GM12878 (cell line): ENCODE measurements around the gene GK2. TPM values are rescaled to one million over a fixed set of nuclear protein-coding genes. Genes with fewer than 3 reads are reported as not detected.

Experiments
- ATAC-seq: fragments of 200-7000 bp; cut with Tn5 transposase; 3 replicates; pipeline ENCODE4 v1.9.1; 2020; ENCODE audit warnings: mild to moderate bottlenecking, moderate library complexity
- BruUV-seq: library from RNA; stranded (reverse); fragments of 400-500 nt; replicated peaks from 2 replicates; lab custom pipeline; 2021; lab: Mats Ljungman, UMichigan
- CTCF ChIA-PET: fragments of 300-600 bp; sonication (Branson Sonifier 250); formaldehyde crosslinking; extraction: SDS; loops from one replicate; lab custom pipeline; 2021; ENCODE audit warnings: inconsistent platforms; lab: Yijun Ruan, JAX
- POLR2A ChIA-PET: fragments of 350-600 bp; formaldehyde crosslinking; extraction: SDS; loops from one replicate; lab custom pipeline; 2021; ENCODE audit warnings: inconsistent platforms; lab: Charles Lee
- RAD21 ChIA-PET: fragments of 300-600 bp; sonication (Branson Sonifier 250); formaldehyde crosslinking; loops from one replicate; lab custom pipeline; 2023; ENCODE audit warnings: antibody characterized with exemption; ENCODE audit not compliant: unreplicated experiment; lab: Charles Lee
- SMC1A ChIA-PET: fragments of 300-600 bp; sonication (Branson Sonifier 250); formaldehyde crosslinking; loops from one replicate; lab custom pipeline; 2023; ENCODE audit not compliant: unreplicated experiment, uncharacterized antibody; lab: Charles Lee
- DNase-seq: peaks from one replicate; pipeline ENCODE4 v3.0.0-alpha.2; 2011; ENCODE audit warnings: low read depth, low spot score
- FAIRE-seq: peaks from 3 replicates; lab custom pipeline; 2011; peaks lifted over from hg19 to GRCh38; lab: Jason Lieb, UNC
- H2AFZ ChIP-seq: 2 replicates; pipeline ENCODE4 v1.6.0; 2011; ENCODE audit warnings: low read depth, low read length, control low read depth; ENCODE audit not compliant: control insufficient read depth
- H3K27ac ChIP-seq: 2 replicates; pipeline ENCODE4 v1.5.1; 2011; ENCODE audit warnings: control low read depth; ENCODE audit not compliant: control insufficient read depth, insufficient read depth
- H3K27me3 ChIP-seq, 2 experiments: replicated peaks in 1 of 2; 2 replicates each; pipeline versions ENCODE4 v1.6.0 to v1.6.1; 2011; ENCODE audit warnings: low read length in 1 of 2; ENCODE audit not compliant: control insufficient read depth in 2 of 2, insufficient read depth in 2 of 2
- H3K36me3 ChIP-seq, 2 experiments: 2 replicates each; pipeline ENCODE4 v1.5.1; 2011; ENCODE audit warnings: low read length in 1 of 2; ENCODE audit not compliant: control insufficient read depth in 2 of 2, insufficient read depth in 2 of 2
- H3K4me1 ChIP-seq: 2 replicates; pipeline ENCODE4 v1.6.1; 2011; ENCODE audit warnings: mild to moderate bottlenecking, low read length, moderate library complexity, mixed read lengths; ENCODE audit not compliant: control insufficient read depth, insufficient read depth
- H3K4me2 ChIP-seq: 2 replicates; pipeline ENCODE4 v1.6.0; 2011; ENCODE audit warnings: control low read depth; ENCODE audit not compliant: control insufficient read depth, insufficient read depth
- H3K4me3 ChIP-seq: fragments of 200-600 bp; sonication (generic); 2 replicates; pipeline ENCODE4 v1.5.1; 2016
- H3K79me2 ChIP-seq: 2 replicates; pipeline ENCODE4 v1.6.0; 2011; ENCODE audit warnings: low read length; ENCODE audit not compliant: control insufficient read depth, insufficient read depth
- H3K9ac ChIP-seq: 2 replicates; pipeline ENCODE4 v1.8.0; 2011; ENCODE audit warnings: low read length, control low read depth, mixed read lengths; ENCODE audit not compliant: control insufficient read depth, insufficient read depth
- H3K9me3 ChIP-seq: replicated peaks from 3 replicates; pipeline ENCODE4 v1.5.1; 2011; ENCODE audit warnings: mild to moderate bottlenecking, low read length; ENCODE audit not compliant: control insufficient read depth, insufficient read depth
- H4K20me1 ChIP-seq: 2 replicates; pipeline ENCODE4 v1.6.0; 2011; ENCODE audit not compliant: control insufficient read depth, insufficient read depth
- ATF2 ChIP-seq: IDR thresholded peaks from 2 replicates; pipeline ENCODE4 v1.6.1; 2012; ENCODE audit warnings: low read length, inconsistent platforms
- ATF7 ChIP-seq: fragments of 450-650 bp; IDR thresholded peaks from 2 replicates; pipeline ENCODE4 v1.6.1; 2016; ENCODE audit warnings: low read depth, mild to moderate bottlenecking
- BMI1 ChIP-seq: fragments of 450-650 bp; IDR thresholded peaks from 2 replicates; pipeline ENCODE4 v1.6.1; 2016; ENCODE audit warnings: mild to moderate bottlenecking, moderate library complexity, borderline replicate concordance
- CTCF ChIP-seq, 3 experiments: IDR thresholded peaks in 2 of 3; conservative IDR thresholded peaks in 1 of 3; 2 replicates each; pipeline ENCODE4 v1.5.1; 2011; ENCODE audit warnings: low read depth in 3 of 3, low read length in 3 of 3, mild to moderate bottlenecking in 3 of 3, control low read depth in 2 of 3, moderate library complexity in 2 of 3, inconsistent platforms in 1 of 3, mixed read lengths in 1 of 3; ENCODE audit not compliant: control insufficient read depth in 2 of 3, insufficient read depth in 1 of 3; ENCODE audit errors: extremely low read depth in 1 of 3
- DPF2 ChIP-seq: fragments of 450-650 bp; IDR thresholded peaks from 2 replicates; pipeline ENCODE4 v1.6.1; 2017; ENCODE audit warnings: mild to moderate bottlenecking
- FOS ChIP-seq: IDR thresholded peaks from 3 replicates; pipeline ENCODE4 v1.6.1; 2011; ENCODE audit warnings: borderline replicate concordance; ENCODE audit not compliant: insufficient read length; ENCODE audit errors: extremely low read depth
- FOXM1 ChIP-seq: IDR thresholded peaks from 2 replicates; pipeline ENCODE4 v1.6.1; 2012; ENCODE audit warnings: low read depth, mild to moderate bottlenecking, inconsistent platforms, low read length, moderate library complexity
- HDGF ChIP-seq: fragments of 450-650 bp; IDR thresholded peaks from 2 replicates; pipeline ENCODE4 v1.6.1; 2016; ENCODE audit warnings: antibody characterized with exemption
- IKZF1 ChIP-seq: fragments of 450-650 bp; conservative IDR thresholded peaks from 2 replicates; pipeline ENCODE4 v1.6.1; 2017; ENCODE audit warnings: antibody characterized with exemption, mild to moderate bottlenecking
- PAX8 ChIP-seq: fragments of 450-650 bp; IDR thresholded peaks from 2 replicates; pipeline ENCODE4 v1.6.1; 2017; ENCODE audit warnings: mild to moderate bottlenecking, moderate library complexity
- POLR2AphosphoS2 ChIP-seq: IDR thresholded peaks from 2 replicates; pipeline ENCODE4 v1.6.1; 2011; ENCODE audit warnings: low read depth, mild to moderate bottlenecking, low read length, improper control_type of control experiment, moderate library complexity
- SPI1 ChIP-seq: IDR thresholded peaks from 2 replicates; pipeline ENCODE4 v1.6.1; 2011; ENCODE audit warnings: low read depth, mild to moderate bottlenecking, low read length, moderate library complexity, borderline replicate concordance; ENCODE audit not compliant: insufficient read depth
- STAT1 ChIP-seq: fragments of 450-650 bp; conservative IDR thresholded peaks from 2 replicates; pipeline ENCODE4 v1.6.1; 2014; ENCODE audit warnings: antibody characterized with exemption, mild to moderate bottlenecking
- TCF3 ChIP-seq: IDR thresholded peaks from 2 replicates; pipeline ENCODE4 v1.6.1; 2012; ENCODE audit warnings: low read depth, mild to moderate bottlenecking, low read length, borderline replicate concordance; ENCODE audit not compliant: insufficient read depth
- ZBTB40 ChIP-seq: fragments of 450-650 bp; IDR thresholded peaks from 2 replicates; pipeline ENCODE4 v1.6.1; 2016; ENCODE audit warnings: mild to moderate bottlenecking, moderate library complexity, borderline replicate concordance
- ZNF24 ChIP-seq: fragments of 450-650 bp; IDR thresholded peaks from 2 replicates; pipeline ENCODE4 v1.6.1; 2017; ENCODE audit warnings: antibody characterized with exemption, mild to moderate bottlenecking
- WGBS: methylation state at CpG from one replicate; pipeline ENCODE4 v1.1.6; 2016; ENCODE audit warnings: low lambda C conversion rate; ENCODE audit not compliant: insufficient replicate concordance, insufficient coverage; ENCODE audit errors: missing lambda C conversion rate; 5-methylcytosine and 5-hydroxymethylcytosine counted together
- in situ Hi-C: fragments of 300-500 bp; cut with MboI; formaldehyde crosslinking; loops from 9 replicates; pipeline ENCODE4 v1.14.3; 2018; ENCODE audit warnings: mixed read lengths
- intact Hi-C: fragments of 100-400 bp; cut with micrococcal nuclease; formaldehyde crosslinking; loops from one replicate; pipeline ENCODE4 v1.14.2; 2022; ENCODE audit not compliant: unreplicated experiment
- polyA plus RNA-seq, 11 experiments: library from polyadenylated mRNA; depleted of rRNA in 4 of 11; unstranded in 6 of 11; stranded (reverse) in 5 of 11; fragments of >200 nt; fragmentation: Nextera tagmentation in 4 of 11; fragmentation: Illumina TruSeq in 1 of 11; extraction: Ambion mirVana in 4 of 11; extraction: Trizol in 1 of 11; gene quantifications; 1 replicate in 1 of 11; 2 replicates in 10 of 11; pipeline versions ENCODE4 v1.2.1 to v1.2.3, GENCODE V29; 2011 to 2016; ENCODE audit warnings: inconsistent platforms in 2 of 11, missing spikeins in 2 of 11, low read depth in 1 of 11
- total RNA-seq, 4 experiments: library from RNA; depleted of rRNA in 3 of 4; stranded (reverse); fragments of >200 nt in 3 of 4; fragmentation: Illumina TruSeq in 1 of 4; extraction: Trizol in 1 of 4; gene quantifications; 2 replicates each; pipeline versions ENCODE4 v1.2.1 to v1.2.3, GENCODE V29; 2013 to 2021
- TF ChIP-seq, protein P1 (sequence below): IDR thresholded peaks from 2 replicates; pipeline ENCODE4 v1.6.1; 2012; ENCODE audit warnings: low read depth, low read length, improper control_type of control experiment

The GK2 gene
- total and polyA plus RNA-seq, 10 of the 15 experiments (the other 5 are each of a cell fraction or from before 2014, with no cell fraction given): not detected

GRCh38 chr4:79413886-79414285 lies 5.9 kb upstream of the GK2 start:
- RAD21 ChIA-PET: no interaction called here
- H3K36me3 ChIP-seq: no peaks in the 10 kb centered on the region
- FAIRE-seq (no peak), DNase-seq (no peak), ATAC-seq (no peak)
- SMC1A ChIA-PET: no interaction called here
- H3K27me3 ChIP-seq: no peaks in the 10 kb centered on the region
- H4K20me1 ChIP-seq: no peaks in the 10 kb centered on the region
- in situ Hi-C loops (no loop called here), intact Hi-C loops (no loop called here)
- no peaks in the 10 kb centered on the region for H3K4me1 ChIP-seq
- H2AFZ ChIP-seq: no peak overlapping the region
- no TSS peak for BruUV-seq
- H3K4me3 ChIP-seq: no peak overlapping the region
- H3K9me3 ChIP-seq: no peaks in the 10 kb centered on the region
- H3K79me2 ChIP-seq: no peaks in the 10 kb centered on the region
- no peak overlapping the region for H3K4me2 ChIP-seq
- no peak overlapping the region for H3K27ac ChIP-seq
- 42% methylated on average over 2 of the region's 3 CpGs for WGBS
- H3K9ac ChIP-seq: no peak overlapping the region
- CTCF ChIA-PET: no interaction called here
- POLR2A ChIA-PET: no interaction called here
- TF ChIP-seq POLR2AphosphoS2 (no peak), BMI1 (no peak), FOS (no peak), ZNF24 (no peak), DPF2 (no peak), TCF3 (no peak), PAX8 (no peak), SPI1 (no peak), STAT1 (no peak), ATF2 (no peak), ZBTB40 (no peak), FOXM1 (no peak), HDGF (no peak), ATF7 (no peak), IKZF1 (no peak), CTCF (IDR thresholded peaks at IDR 0.05 in 2 of 3, conservative IDR thresholded peaks at IDR 0.05 in 1 of 3; ENCODE audit: control insufficient read depth in 2 of 3, extremely low read depth in 1 of 3, insufficient read depth in 1 of 3, low read depth in 3 of 3, low read length in 3 of 3) (no peak)
- TF ChIP-seq, protein P1, sequence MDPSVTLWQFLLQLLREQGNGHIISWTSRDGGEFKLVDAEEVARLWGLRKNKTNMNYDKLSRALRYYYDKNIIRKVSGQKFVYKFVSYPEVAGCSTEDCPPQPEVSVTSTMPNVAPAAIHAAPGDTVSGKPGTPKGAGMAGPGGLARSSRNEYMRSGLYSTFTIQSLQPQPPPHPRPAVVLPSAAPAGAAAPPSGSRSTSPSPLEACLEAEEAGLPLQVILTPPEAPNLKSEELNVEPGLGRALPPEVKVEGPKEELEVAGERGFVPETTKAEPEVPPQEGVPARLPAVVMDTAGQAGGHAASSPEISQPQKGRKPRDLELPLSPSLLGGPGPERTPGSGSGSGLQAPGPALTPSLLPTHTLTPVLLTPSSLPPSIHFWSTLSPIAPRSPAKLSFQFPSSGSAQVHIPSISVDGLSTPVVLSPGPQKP: no peak
